ENCODE data around the gene PRPF40A.

The PRPF40A gene

DNA sequence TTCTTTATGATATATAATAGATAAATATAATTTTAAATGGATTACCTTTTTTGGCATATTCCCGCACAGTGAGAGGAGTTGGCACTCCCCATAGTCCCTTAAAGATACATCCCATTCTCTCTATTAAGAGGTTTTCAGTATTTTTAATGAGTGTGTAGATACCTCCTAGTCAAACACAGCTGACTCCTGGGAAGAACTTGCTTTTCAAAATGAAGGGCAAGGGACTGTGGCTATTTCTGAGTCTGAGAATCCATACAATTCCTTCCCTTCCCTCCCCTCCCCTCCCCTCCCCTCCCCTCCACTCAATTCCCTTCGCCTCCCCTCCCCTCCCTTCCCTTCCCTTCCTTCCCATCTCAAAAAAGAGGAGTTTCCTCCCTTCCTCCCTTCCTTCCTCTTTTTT lies 93.5 kb downstream of the PRPF40A start:
- Histone ChIP-seq H3K4me1 (ENCODE audit: insufficient read depth, poor library complexity, severe bottlenecking) (no peaks in the 10 kb centered on the region), H3K27ac (ENCODE audit: poor library complexity, severe bottlenecking) (no peak overlapping the region), H3K36me3 (ENCODE audit: low read depth) (peaks cover 51% of the 10 kb centered on the region), H3K4me3 (ENCODE audit: severe bottlenecking) (no peak overlapping the region), H3K27me3 (ENCODE audit: insufficient read depth, poor library complexity, severe bottlenecking) (no peaks in the 10 kb centered on the region), H3K9me3 (ENCODE audit: severe bottlenecking) (no peaks in the 10 kb centered on the region)
- TF ChIP-seq, protein P1, sequence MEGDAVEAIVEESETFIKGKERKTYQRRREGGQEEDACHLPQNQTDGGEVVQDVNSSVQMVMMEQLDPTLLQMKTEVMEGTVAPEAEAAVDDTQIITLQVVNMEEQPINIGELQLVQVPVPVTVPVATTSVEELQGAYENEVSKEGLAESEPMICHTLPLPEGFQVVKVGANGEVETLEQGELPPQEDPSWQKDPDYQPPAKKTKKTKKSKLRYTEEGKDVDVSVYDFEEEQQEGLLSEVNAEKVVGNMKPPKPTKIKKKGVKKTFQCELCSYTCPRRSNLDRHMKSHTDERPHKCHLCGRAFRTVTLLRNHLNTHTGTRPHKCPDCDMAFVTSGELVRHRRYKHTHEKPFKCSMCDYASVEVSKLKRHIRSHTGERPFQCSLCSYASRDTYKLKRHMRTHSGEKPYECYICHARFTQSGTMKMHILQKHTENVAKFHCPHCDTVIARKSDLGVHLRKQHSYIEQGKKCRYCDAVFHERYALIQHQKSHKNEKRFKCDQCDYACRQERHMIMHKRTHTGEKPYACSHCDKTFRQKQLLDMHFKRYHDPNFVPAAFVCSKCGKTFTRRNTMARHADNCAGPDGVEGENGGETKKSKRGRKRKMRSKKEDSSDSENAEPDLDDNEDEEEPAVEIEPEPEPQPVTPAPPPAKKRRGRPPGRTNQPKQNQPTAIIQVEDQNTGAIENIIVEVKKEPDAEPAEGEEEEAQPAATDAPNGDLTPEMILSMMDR (IDR thresholded peaks at IDR 0.05; ENCODE audit: poor library complexity, severe bottlenecking) = no peak
- DNase-seq (ENCODE audit: low spot score) (no peak), ATAC-seq (ENCODE audit: low read depth) (no peak)

DNA sequence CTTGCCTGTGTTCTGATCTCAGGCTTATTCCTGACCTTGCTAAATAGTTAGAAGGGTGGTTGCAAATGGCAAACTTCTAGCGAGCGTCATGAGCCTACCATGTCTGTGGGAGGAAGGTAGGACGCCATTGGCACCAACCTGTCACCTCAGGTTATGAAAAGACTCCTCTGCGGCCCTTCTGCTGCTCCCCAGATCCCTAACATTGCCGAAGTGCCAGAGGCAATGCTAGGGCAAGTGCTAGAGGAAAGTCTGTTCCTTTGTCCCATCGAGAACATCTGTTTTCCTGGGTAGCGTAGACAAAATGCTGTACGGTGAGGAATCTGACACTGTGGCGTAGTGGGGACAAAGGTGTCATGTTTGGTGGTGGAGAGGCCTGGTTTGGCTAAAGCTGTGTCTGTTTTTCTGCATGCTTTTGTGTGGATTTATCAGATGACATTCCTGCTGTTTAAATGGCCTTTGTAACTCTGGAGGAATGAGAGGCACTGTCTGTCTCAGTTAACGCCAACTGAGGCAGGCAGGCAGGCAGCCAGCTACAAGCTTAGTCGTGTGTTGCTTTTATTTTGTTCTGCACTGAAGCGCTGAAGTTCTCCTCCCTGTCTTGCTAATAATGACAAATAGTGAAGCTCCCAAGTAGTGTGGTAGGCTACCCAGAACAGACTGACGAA lies 94.1 kb downstream of the PRPF40A start:
- H3K36me3 ChIP-seq (ENCODE audit: low read depth) = peaks cover 51% of the 10 kb centered on the region
- no peaks in the 10 kb centered on the region for H3K4me1 ChIP-seq (ENCODE audit: insufficient read depth, poor library complexity, severe bottlenecking)

DNA sequence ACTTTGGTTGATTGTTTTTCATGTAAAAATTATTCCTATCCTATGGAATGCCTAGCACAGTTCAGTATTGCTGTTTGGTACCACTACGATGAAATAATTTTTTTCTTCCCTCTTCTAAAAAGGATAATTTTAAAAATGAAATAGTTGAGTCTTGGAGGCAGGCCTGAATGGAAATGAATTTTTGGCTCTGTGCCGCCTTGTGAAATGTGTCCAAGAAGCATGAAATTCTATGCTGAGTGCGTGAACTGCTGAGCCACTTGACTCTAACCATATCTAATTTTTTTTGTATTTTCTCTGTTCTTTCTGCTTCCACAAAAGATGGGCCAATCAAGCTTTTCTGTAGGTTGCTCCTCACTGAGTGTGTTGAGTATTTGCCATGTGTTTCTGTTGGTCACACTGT lies 95.0 kb downstream of the PRPF40A start:
- TF ChIP-seq, protein P1 (IDR thresholded peaks at IDR 0.05; ENCODE audit: poor library complexity, severe bottlenecking) = no peak
- ATAC-seq (ENCODE audit: low read depth) = no peak
- Histone ChIP-seq H3K4me1 (ENCODE audit: insufficient read depth, poor library complexity, severe bottlenecking) (no peaks in the 10 kb centered on the region), H3K36me3 (ENCODE audit: low read depth) (peaks cover 51% of the 10 kb centered on the region), H3K27me3 (ENCODE audit: insufficient read depth, poor library complexity, severe bottlenecking) (no peaks in the 10 kb centered on the region), H3K9me3 (ENCODE audit: severe bottlenecking) (no peaks in the 10 kb centered on the region), H3K4me3 (ENCODE audit: severe bottlenecking) (no peak overlapping the region), H3K27ac (ENCODE audit: poor library complexity, severe bottlenecking) (no peak overlapping the region)
- DNase-seq (ENCODE audit: low spot score) = no peak

More for the DNA sequence above, 94.1 kb downstream of the PRPF40A start:
- H3K27ac ChIP-seq (ENCODE audit: poor library complexity, severe bottlenecking) = no peak overlapping the region
- ATAC-seq (ENCODE audit: low read depth) (no peak), DNase-seq (ENCODE audit: low spot score) (no peak)
- H3K4me3 ChIP-seq (ENCODE audit: severe bottlenecking) = no peak overlapping the region
- TF ChIP-seq, protein P1 (IDR thresholded peaks at IDR 0.05; ENCODE audit: poor library complexity, severe bottlenecking) = no peak
- no peaks in the 10 kb centered on the region for H3K27me3 ChIP-seq (ENCODE audit: insufficient read depth, poor library complexity, severe bottlenecking)
- no peaks in the 10 kb centered on the region for H3K9me3 ChIP-seq (ENCODE audit: severe bottlenecking)

DNA sequence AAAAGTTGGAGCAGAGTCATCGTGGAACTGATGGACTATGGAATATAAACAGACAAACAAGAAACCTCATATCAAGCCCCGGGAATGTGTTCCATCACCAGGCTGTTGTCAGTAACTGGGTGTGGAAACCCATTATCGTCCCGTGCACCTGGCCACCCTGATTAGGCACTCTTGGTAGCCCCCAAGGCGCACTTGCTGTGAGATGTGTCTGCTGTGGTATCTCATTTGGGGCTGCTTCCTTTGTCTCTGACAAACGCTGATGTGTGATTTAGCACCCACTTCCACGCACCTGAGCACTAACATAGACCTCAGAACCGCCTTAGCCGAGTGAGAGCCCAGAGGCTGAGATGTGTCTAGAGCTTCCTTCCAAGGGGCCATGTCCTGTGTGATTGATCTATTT lies 96.3 kb downstream of the PRPF40A start:
- Histone ChIP-seq H3K36me3 (ENCODE audit: low read depth) (peaks cover 54% of the 10 kb centered on the region), H3K4me1 (ENCODE audit: insufficient read depth, poor library complexity, severe bottlenecking) (no peaks in the 10 kb centered on the region), H3K9me3 (ENCODE audit: severe bottlenecking) (no peaks in the 10 kb centered on the region), H3K27me3 (ENCODE audit: insufficient read depth, poor library complexity, severe bottlenecking) (no peaks in the 10 kb centered on the region), H3K27ac (ENCODE audit: poor library complexity, severe bottlenecking) (no peak overlapping the region), H3K4me3 (ENCODE audit: severe bottlenecking) (no peak overlapping the region)
- DNase-seq (ENCODE audit: low spot score) (no peak), ATAC-seq (ENCODE audit: low read depth) (no peak)
- TF ChIP-seq, protein P1 (IDR thresholded peaks at IDR 0.05; ENCODE audit: poor library complexity, severe bottlenecking) = no peak

DNA sequence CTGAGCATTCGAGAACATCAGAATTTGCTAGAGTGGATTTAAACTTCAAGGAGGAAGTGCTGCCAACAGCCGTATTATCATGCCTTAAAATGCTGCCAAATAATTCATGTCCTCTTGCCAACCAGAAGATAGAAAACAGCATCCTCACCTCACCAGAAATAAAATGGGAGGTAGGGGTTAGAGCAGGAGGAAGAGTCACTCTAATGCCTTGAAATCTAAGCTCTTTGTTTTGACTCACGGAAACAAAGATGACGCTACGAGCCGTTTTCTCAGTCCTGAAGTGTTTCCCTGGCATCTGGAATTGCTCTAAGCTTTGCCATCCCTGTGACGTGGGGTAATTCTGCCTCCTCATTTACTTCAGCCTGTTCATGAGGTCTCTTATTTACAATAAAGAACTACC lies 97.1 kb downstream of the PRPF40A start:
- no peaks in the 10 kb centered on the region for H3K4me1 ChIP-seq (ENCODE audit: insufficient read depth, poor library complexity, severe bottlenecking)
- no peak for DNase-seq (ENCODE audit: low spot score)
- no peak overlapping the region for H3K27ac ChIP-seq (ENCODE audit: poor library complexity, severe bottlenecking)
- peaks cover 53% of the 10 kb centered on the region for H3K36me3 ChIP-seq (ENCODE audit: low read depth)
- TF ChIP-seq, protein P1 (IDR thresholded peaks at IDR 0.05; ENCODE audit: poor library complexity, severe bottlenecking) = no peak
- H3K27me3 ChIP-seq (ENCODE audit: insufficient read depth, poor library complexity, severe bottlenecking) = no peaks in the 10 kb centered on the region
- ATAC-seq (ENCODE audit: low read depth) = no peak
- no peaks in the 10 kb centered on the region for H3K9me3 ChIP-seq (ENCODE audit: severe bottlenecking)
- H3K4me3 ChIP-seq (ENCODE audit: severe bottlenecking) = no peak overlapping the region
